Muscle layer of duodenum (tissue), 2 donors: ENCODE data around the gene VSIG10L.

ENCODE experiments used
- H3K27ac ChIP-seq: one replicate; pipeline ENCODE4 v1.7.0; 2013; ENCODE audit warnings: mild to moderate bottlenecking, low read length
- H3K27me3 ChIP-seq: one replicate; pipeline ENCODE4 v1.7.0; 2013; ENCODE audit warnings: low read depth, mild to moderate bottlenecking, control low read depth, low read length
- H3K36me3 ChIP-seq, 2 donors: one replicate each; pipeline ENCODE4 v1.7.0; 2013; ENCODE audit warnings: low read length in 2 of 2, control low read depth in 1 of 2, mild to moderate bottlenecking in 1 of 2; ENCODE audit not compliant: insufficient read depth in 2 of 2, control insufficient read depth in 1 of 2
- H3K4me1 ChIP-seq, 2 donors: one replicate each; pipeline ENCODE4 v1.7.0; 2013; ENCODE audit warnings: low read length in 2 of 2, mild to moderate bottlenecking in 2 of 2, control low read depth in 1 of 2, moderate library complexity in 1 of 2; ENCODE audit not compliant: insufficient read depth in 2 of 2, control insufficient read depth in 1 of 2
- H3K4me3 ChIP-seq, 2 donors: one replicate each; pipeline ENCODE4 v1.7.0; 2013; ENCODE audit warnings: low read length in 2 of 2, low read depth in 1 of 2, mild to moderate bottlenecking in 1 of 2
- H3K9me3 ChIP-seq, 2 donors: one replicate each; pipeline ENCODE4 v1.7.0; 2013; ENCODE audit warnings: low read length in 2 of 2, control low read depth in 1 of 2, mild to moderate bottlenecking in 1 of 2; ENCODE audit not compliant: control insufficient read depth in 1 of 2
- donor health status: healthy.

VSIG10L gene

DNA sequence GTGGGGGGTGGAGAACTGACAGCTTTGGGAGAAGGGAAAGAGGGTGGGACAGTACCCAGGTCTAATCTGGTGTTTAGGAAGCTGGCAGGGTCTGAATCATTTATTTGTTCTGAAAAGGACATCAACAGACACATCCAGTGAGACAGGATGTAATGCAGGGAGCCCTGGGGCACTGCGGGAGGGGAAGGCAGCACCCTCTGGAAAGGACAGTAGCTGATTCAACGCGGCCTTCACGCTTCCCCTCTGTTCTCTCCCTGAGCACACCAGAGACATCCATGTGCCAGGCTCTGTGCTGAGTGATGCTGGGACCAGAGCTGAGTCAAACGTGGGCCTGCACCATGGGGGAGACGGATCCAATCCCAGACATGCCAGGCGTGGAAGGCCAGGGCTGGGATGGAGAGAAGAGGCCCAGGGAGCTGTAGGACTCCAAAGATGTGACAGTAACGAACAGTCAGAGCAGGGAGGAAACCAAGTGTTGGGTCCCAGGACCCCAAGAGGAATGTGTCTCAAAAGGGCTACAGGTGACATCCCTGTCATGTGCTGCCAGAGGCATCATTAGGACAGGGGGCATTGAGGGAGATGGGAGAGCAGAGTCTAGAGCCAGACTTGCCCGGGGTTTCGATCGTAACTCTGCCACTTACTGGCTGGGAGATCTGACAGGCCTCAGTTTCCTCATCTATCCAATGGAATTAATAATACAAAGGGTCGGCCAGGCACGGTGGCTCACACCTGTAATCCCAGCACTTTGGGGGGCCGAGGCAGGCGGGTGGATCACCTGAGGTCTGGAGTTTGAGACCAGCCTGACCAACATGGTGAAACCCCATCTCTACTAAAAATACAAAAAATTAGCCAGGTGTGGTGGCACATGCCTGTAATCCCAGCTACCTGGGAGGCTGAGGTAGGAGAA is 22.5 kb upstream of the VSIG10L start:
- Histone ChIP-seq H3K27ac (peak overlapping the region; percentile 20), H3K4me3 (no peak overlapping the region), H3K4me1 (peaks cover 0 to 31% of the 10 kb centered on the region in 2 donors)

DNA sequence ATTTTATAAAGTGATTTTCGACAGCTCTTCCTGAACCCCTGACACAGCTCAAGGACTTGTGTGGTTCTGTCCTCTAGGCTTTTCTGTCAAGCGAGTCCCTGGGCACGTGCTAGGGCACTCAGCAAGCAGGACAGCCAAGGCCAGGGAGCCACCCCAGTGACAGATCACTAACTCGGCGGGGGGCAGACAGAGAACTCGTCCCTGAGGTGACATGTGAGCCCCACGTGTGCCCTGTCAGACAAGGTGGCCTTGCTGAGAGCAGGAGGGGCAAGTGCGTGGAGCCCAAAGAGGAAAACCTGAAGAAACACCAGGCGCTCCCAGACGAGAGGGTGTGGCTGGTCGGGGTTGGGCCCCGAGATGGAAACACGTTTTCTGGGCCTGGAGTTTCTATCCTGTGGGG is 19.3 kb upstream of the VSIG10L start:
- Histone ChIP-seq H3K27me3 (no peaks in the 10 kb centered on the region), H3K36me3 (no peaks in the 10 kb centered on the region), H3K27ac (no peak overlapping the region)

More for the DNA sequence above, 22.5 kb upstream of the VSIG10L start:
- H3K27me3 ChIP-seq = no peaks in the 10 kb centered on the region
- no peaks in the 10 kb centered on the region for H3K36me3 ChIP-seq
- H3K9me3 ChIP-seq = no peaks in the 10 kb centered on the region

DNA sequence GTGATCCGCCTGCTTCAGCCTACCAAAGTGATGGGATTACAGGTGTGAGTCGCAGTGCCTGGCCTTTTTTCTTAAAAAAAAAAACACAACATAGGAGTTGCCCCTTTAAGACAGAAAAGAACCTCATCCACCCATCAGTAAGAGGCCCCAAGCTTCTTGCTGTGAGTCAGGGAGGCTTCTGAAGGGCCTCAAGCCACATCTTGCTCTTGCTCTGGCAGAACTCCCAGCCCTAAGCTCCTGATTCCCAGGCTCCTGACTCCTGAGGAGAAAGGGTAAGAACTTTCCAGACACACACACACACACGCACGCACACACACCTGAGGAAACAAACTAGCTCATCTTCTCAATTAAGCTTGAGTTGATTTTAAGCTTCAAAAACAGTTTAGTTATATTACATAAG is 17.4 kb upstream of the VSIG10L start:
- no peak overlapping the region for H3K4me3 ChIP-seq
- H3K9me3 ChIP-seq = no peaks in the 10 kb centered on the region
- no peaks in the 10 kb centered on the region for H3K27me3 ChIP-seq
- no peak overlapping the region for H3K27ac ChIP-seq
- no peaks in the 10 kb centered on the region for H3K36me3 ChIP-seq
- H3K4me1 ChIP-seq = peaks cover 0 to 24% of the 10 kb centered on the region in 2 donors

More for the DNA sequence above, 19.3 kb upstream of the VSIG10L start:
- Histone ChIP-seq H3K4me1 (peaks cover 0 to 29% of the 10 kb centered on the region in 2 donors), H3K4me3 (no peak overlapping the region), H3K9me3 (no peaks in the 10 kb centered on the region)

DNA sequence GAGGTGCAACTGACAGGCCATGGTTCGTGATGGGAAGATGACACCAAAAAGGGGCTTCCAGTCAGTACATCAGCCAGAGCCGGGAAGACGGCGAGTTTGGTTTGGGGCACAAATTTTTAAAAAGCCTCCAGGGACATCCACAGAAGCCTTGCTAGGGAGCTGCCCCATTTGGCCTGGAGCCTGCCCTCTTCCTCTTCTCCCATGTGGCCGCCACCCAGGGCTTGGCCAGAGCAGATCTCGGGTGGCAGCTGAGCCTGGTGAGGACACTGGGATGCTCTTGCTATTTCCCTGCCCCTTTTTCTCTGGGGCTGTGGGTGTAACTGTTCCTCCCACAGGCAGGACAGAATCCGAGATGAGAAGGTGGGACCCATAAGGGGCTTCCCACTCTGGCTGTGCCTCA is 16.0 kb upstream of the VSIG10L start:
- Histone ChIP-seq H3K27me3 (no peaks in the 10 kb centered on the region), H3K27ac (no peak overlapping the region), H3K36me3 (peaks cover 0 to 2% of the 10 kb centered on the region in 2 donors), H3K4me3 (no peak overlapping the region), H3K9me3 (no peaks in the 10 kb centered on the region), H3K4me1 (peaks cover 0 to 15% of the 10 kb centered on the region in 2 donors)

DNA sequence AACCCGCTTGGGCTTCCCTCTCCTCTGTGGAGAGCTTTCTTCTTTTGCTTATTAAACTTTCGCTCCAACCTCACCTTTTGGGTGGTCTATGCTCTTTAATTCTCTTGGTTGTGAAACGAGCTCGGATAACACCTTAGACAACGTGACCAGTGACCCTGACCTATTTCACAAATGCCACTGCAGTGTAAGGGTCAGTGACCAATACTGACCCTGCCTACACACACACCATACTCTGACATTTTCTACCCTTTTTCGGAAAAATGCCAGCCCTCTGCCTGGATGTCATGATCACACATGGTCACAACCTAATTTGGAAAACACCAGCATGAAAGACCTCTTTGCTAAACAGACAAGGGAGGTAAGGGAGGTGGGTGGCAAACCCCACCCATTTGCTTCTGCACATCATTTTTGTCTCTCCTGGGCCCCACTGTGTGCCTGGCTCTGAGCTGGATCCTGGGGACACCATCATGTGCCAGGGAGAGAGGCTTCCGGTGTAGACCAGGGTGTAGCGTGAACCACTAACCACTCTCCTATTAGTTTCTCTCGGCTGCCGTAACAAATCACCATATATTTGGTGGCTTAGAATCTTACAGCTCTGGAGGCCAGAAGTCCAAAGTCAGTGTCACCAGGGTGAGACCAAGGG is 14.3 kb upstream of the VSIG10L start:
- peaks cover 1 to 16% of the 10 kb centered on the region in 2 donors for H3K36me3 ChIP-seq
- no peak overlapping the region for H3K4me3 ChIP-seq
- H3K9me3 ChIP-seq = no peaks in the 10 kb centered on the region
- H3K27ac ChIP-seq = no peak overlapping the region
- no peaks in the 10 kb centered on the region for H3K27me3 ChIP-seq
- H3K4me1 ChIP-seq = peaks cover 0 to 6% of the 10 kb centered on the region in 2 donors

DNA sequence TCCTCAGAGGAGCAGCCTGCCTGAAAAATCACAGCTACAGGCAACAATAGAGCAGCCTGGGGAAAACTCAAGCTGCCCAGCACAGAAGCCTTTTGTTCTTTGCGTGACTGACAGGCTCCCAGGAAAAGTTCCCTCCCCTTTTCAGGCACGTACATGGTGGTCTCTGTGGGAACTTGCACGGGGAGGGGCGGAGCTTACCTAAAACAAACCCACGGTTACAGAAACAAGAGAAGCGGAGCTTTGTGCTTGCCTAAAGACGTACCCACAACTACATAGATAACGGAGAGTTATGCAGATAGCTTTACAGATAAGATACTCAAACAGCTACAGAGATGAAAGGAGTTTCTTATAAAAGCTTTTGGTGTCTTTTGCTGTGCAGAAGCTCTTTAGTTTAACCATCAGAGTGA is 12.8 kb upstream of the VSIG10L start:
- Histone ChIP-seq H3K4me3 (no peak overlapping the region), H3K27me3 (no peaks in the 10 kb centered on the region), H3K9me3 (no peaks in the 10 kb centered on the region), H3K27ac (no peak overlapping the region), H3K4me1 (peaks cover 0 to 6% of the 10 kb centered on the region in 2 donors), H3K36me3 (peaks cover 9 to 32% of the 10 kb centered on the region in 2 donors)

DNA sequence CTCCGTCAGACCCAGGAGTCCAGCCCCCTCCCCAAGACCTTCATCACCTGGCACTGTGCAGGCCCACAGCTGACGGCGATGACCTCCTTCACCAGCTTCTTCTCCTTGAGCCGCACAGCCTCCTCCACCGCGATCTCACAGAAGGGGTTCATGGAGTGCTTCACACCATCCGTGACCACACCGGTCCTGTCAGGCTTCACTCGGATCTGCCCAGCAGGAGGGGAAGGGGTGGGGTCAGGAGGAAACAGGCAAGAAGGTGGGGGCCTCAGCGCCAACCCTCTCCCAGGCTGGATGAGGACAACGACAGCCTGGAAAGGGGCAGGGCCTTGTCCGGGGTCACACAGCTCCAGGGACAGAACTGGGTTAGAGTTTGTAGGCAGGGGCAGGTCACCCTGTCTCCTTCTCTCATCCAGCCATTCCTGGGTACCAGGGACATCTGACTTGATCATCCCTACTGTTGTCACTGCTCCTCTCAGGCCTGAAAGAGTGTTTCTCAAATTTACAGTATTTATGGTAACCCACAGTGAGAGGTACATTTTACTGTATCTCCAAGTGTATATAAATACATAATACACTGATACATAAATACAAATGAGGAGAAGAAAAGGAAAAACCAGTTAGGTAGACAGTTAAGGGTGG is 12.3 kb upstream of the VSIG10L start:
- no peak overlapping the region for H3K4me3 ChIP-seq
- H3K27ac ChIP-seq = no peak overlapping the region
- H3K4me1 ChIP-seq = peaks cover 0 to 4% of the 10 kb centered on the region in 2 donors
- peaks cover 9 to 32% of the 10 kb centered on the region in 2 donors for H3K36me3 ChIP-seq
- H3K27me3 ChIP-seq = no peaks in the 10 kb centered on the region
- H3K9me3 ChIP-seq = no peaks in the 10 kb centered on the region

DNA sequence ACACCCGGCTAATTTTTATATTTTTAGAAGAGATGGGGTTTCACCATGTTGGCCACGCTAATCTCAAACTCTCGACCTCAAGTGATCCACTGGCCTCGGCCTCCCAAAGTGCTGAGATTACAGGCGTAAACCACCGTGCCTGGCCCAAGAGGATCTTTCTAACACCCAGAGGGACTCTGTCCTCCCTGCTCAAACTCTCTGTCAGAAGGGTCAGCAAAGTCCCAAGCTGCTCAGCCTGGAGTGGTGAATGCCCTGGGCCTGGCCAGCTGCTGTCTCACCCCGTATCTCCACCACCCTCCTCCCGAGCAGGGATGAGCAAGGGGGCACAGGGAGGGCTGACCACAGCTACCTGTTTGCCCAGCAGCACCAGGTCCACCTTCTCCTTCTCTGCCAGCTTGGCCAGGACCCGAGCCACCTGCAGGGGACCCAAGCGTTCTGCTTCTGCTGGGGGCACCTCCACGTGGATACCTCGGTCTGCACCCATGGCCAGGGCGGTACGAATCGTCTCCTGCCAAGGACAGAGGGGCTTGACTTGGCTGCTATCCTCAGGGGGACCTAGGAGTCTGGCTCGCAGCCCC is 10.9 kb upstream of the VSIG10L start:
- H3K36me3 ChIP-seq = peaks cover 9 to 32% of the 10 kb centered on the region in 2 donors
- no peaks in the 10 kb centered on the region for H3K27me3 ChIP-seq
- H3K4me1 ChIP-seq = no peaks in the 10 kb centered on the region
- H3K4me3 ChIP-seq = no peak overlapping the region
- no peaks in the 10 kb centered on the region for H3K9me3 ChIP-seq
- no peak overlapping the region for H3K27ac ChIP-seq

DNA sequence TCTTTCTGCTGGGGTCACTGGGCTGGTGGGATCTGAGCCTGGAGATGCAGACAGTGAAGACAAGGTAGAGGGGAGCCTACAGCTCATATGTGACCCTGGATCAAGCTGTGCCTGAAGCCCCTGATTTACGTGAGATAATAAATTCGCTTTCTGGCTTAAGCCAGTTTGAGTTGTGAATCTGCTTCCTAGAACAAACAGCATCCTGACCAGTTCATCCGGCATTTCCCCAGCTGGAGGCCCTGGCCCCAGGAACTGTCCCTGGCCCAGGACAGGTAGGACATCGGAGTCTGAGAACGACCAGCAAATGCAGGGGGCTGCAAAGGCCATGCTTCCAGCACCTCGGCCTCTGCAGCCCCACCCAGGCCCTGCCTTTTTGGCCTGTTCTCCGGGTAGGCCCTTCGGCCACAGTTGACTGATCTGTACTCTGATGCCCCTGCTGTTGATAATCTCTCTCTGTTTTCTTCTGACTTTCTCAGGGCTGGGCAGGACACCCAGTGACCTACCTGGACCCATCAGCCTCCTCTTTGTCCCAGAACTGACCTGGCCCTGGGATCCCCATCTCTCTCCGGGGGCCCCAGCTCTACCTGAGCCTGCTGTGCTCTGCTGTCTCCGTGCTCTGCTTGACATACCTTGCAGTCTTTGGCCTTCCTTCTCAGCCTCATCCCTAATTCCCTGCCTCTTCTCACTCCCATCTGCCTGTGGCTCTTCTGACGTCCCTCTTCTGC is 9.5 kb upstream of the VSIG10L start:
- Histone ChIP-seq H3K36me3 (peaks cover 15 to 46% of the 10 kb centered on the region in 2 donors), H3K4me3 (no peak overlapping the region), H3K27me3 (no peaks in the 10 kb centered on the region), H3K27ac (no peak overlapping the region), H3K4me1 (no peaks in the 10 kb centered on the region), H3K9me3 (no peaks in the 10 kb centered on the region)

DNA sequence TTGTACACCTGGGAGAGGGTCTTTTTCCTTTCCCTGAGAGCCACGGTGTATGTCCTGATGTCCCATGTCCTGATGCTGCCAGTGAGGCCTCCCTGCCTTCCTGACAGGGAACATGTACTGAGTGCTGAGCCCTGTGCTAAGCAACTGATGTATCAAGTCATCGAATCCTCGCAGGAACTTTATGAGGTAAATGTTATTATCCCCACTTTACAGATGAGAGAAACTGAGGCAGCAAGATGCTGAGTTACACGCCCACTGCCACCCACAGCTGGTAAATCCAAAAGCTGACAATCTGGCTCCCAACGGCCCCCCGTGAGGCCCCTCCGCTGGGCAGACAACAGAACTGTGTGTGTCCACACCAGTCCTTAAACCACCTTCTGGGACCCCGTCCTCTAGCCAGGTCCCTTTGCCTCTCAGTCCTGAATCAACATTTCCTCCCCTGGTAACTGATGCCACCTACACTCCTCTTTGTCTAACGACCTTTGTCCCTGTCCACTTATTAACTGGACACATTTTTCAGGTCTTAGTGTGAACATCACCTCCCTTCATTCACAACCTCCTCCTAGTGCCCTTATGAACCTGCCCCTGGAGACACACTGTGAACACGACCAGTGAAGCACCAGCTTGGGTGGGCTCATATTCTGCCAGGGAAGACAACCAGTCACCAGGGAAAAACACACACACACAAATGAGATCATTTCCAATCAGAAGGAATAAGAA is 5.4 kb upstream of the VSIG10L start:
- no peak overlapping the region for H3K27ac ChIP-seq
- no peaks in the 10 kb centered on the region for H3K9me3 ChIP-seq
- no peaks in the 10 kb centered on the region for H3K4me1 ChIP-seq
- peaks cover 15 to 49% of the 10 kb centered on the region in 2 donors for H3K36me3 ChIP-seq
- no peaks in the 10 kb centered on the region for H3K27me3 ChIP-seq
- no peak overlapping the region for H3K4me3 ChIP-seq
